Esophagus squamous epithelium (tissue), 4 donors: ENCODE data around the gene KCTD1.

ENCODE experiments used
- POLR2A ChIP-seq, 4 donors: fragments of 450-650 bp; IDR thresholded peaks; one replicate each; pipeline ENCODE4 v1.6.1; 2017; ENCODE audit warnings: antibody characterized with exemption in 4 of 4, mild to moderate bottlenecking in 4 of 4, moderate library complexity in 3 of 4
- TF ChIP-seq, protein P1 (sequence below), 6 experiments: fragments of 450-650 bp in 4 of 6; fragments of 200-600 bp in 2 of 6; sonication (generic) in 2 of 6; IDR thresholded peaks; one replicate each; pipeline ENCODE4 v1.5.1; 2016 to 2019; ENCODE audit warnings: antibody characterized with exemption in 6 of 6, mild to moderate bottlenecking in 4 of 6, moderate library complexity in 4 of 6

DNA sequence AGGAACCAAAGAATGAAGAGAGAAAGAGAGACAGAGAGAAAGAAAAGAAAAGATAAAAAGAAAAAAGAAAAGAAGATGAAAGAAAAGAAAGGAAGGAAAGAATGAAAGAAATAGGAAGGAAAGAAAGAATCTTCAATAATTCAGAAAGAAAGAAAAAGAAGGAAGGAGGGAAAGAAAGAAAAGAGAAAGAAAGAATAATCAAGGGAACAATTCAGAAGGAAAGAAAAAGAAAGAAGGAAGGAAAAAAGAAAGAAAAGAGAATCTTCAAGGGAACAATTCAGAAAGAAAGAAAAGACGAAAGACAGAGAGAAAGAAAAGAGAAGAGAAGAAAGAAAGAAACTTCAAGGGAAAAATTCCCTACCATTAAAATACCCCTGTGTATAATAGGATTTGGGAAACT is 5.6 kb upstream of the KCTD1 start:
- TF ChIP-seq POLR2A (IDR thresholded peaks at IDR 0.05): no peak
- TF ChIP-seq, protein P1, sequence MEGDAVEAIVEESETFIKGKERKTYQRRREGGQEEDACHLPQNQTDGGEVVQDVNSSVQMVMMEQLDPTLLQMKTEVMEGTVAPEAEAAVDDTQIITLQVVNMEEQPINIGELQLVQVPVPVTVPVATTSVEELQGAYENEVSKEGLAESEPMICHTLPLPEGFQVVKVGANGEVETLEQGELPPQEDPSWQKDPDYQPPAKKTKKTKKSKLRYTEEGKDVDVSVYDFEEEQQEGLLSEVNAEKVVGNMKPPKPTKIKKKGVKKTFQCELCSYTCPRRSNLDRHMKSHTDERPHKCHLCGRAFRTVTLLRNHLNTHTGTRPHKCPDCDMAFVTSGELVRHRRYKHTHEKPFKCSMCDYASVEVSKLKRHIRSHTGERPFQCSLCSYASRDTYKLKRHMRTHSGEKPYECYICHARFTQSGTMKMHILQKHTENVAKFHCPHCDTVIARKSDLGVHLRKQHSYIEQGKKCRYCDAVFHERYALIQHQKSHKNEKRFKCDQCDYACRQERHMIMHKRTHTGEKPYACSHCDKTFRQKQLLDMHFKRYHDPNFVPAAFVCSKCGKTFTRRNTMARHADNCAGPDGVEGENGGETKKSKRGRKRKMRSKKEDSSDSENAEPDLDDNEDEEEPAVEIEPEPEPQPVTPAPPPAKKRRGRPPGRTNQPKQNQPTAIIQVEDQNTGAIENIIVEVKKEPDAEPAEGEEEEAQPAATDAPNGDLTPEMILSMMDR (IDR thresholded peaks at IDR 0.05): no peak
